H1 (cell line): ENCODE measurements around the gene DNAJC9. TPM values are rescaled to one million over a fixed set of nuclear protein-coding genes. Genes with fewer than 3 reads are reported as not detected.

Source experiments
- BCL11A ChIP-seq, 2 experiments: IDR thresholded peaks; one replicate each; pipeline ENCODE4 v1.6.1; 2011; ENCODE audit warnings: low read depth in 2 of 2, low read length in 2 of 2, mild to moderate bottlenecking in 2 of 2
- CBX8 ChIP-seq: fragments of 300-800, 300-1000 bp; sonication (generic); IDR thresholded peaks from 2 replicates; pipeline ENCODE4 v1.7.1; 2016; ENCODE audit warnings: low read depth, low read length, borderline replicate concordance
- CHD2 ChIP-seq: IDR thresholded peaks from 2 replicates; pipeline ENCODE4 v1.6.1; 2012; ENCODE audit warnings: low read length, improper control_type of control experiment
- EGR1 ChIP-seq: IDR thresholded peaks from 2 replicates; pipeline ENCODE4 v1.6.1; 2011; ENCODE audit warnings: low read depth, low read length, borderline replicate concordance
- NANOG ChIP-seq: IDR thresholded peaks from 2 replicates; pipeline ENCODE4 v1.6.1; 2011; ENCODE audit warnings: low read length, low read depth, mild to moderate bottlenecking, inconsistent platforms; ENCODE audit not compliant: insufficient read depth, poor library complexity, severe bottlenecking
- NRF1 ChIP-seq: IDR thresholded peaks from 2 replicates; pipeline ENCODE4 v1.6.1; 2011; ENCODE audit warnings: mild to moderate bottlenecking, low read depth, low read length, improper control_type of control experiment
- PHF8 ChIP-seq: fragments of 200-600 bp; sonication (generic); conservative IDR thresholded peaks from 2 replicates; pipeline ENCODE4 v1.7.1; 2012; ENCODE audit warnings: low read depth, mild to moderate bottlenecking, inconsistent platforms, low read length, moderate library complexity
- POU5F1 ChIP-seq: IDR thresholded peaks from 2 replicates; pipeline ENCODE4 v1.6.1; 2011; ENCODE audit warnings: low read depth, mild to moderate bottlenecking, low read length, moderate library complexity
- SP1 ChIP-seq: IDR thresholded peaks from 2 replicates; pipeline ENCODE4 v1.6.1; 2011; ENCODE audit warnings: low read depth, low read length
- TBP ChIP-seq: IDR thresholded peaks from 2 replicates; pipeline ENCODE4 v1.6.1; 2011; ENCODE audit warnings: low read depth, low read length, improper control_type of control experiment
- ZNF274 ChIP-seq: IDR thresholded peaks from 2 replicates; pipeline ENCODE4 v1.7.0; 2012; ENCODE audit warnings: low read length, borderline replicate concordance; ENCODE audit errors: extremely low read depth
- polyA plus RNA-seq, 7 experiments: library from polyadenylated mRNA; depleted of rRNA in 3 of 7; stranded (reverse) in 5 of 7; unstranded in 2 of 7; fragments of >200 nt in 5 of 7; fragments of 200-250 nt in 2 of 7; gene quantifications; 1 replicate in 5 of 7; 2 replicates in 1 of 7; 4 replicates in 1 of 7; pipeline versions ENCODE4 v1.2.1 to v1.2.3, GENCODE V29; 2011 to 2013; ENCODE audit warnings: missing spikeins in 2 of 7, mixed read lengths in 2 of 7
- total RNA-seq: library from RNA; stranded (reverse); fragmentation: NEBNext Ultra II Directional; extraction: Animal tissue kit (Norgen Biotek cat#: 25700); gene quantifications from 2 replicates; pipeline ENCODE4 v1.2.1, GENCODE V29; 2021
- TF ChIP-seq, protein P1 (sequence below): IDR thresholded peaks from 2 replicates; pipeline ENCODE4 v1.6.1; 2012; ENCODE audit warnings: low read length, inconsistent platforms
- TF ChIP-seq, protein P2 (sequence below), 3 experiments: IDR thresholded peaks; 1 replicate in 2 of 3; 2 replicates in 1 of 3; pipeline versions ENCODE4 v1.5.1 to v1.6.1; 2011; ENCODE audit warnings: low read length in 3 of 3, mild to moderate bottlenecking in 3 of 3, inconsistent platforms in 2 of 3, low read depth in 1 of 3, moderate library complexity in 1 of 3; ENCODE audit not compliant: insufficient read depth in 1 of 3; ENCODE audit errors: control extremely low read depth in 1 of 3
- TF ChIP-seq, protein P3 (sequence below): IDR thresholded peaks from 2 replicates; pipeline ENCODE4 v1.6.1; 2012; ENCODE audit warnings: inconsistent platforms

The DNAJC9 gene
- total and polyA plus RNA-seq, 2 of the 8 experiments (the other 6 are each of a cell fraction or from before 2014, with no cell fraction given): 26.0 to 32.2 TPM

DNA sequence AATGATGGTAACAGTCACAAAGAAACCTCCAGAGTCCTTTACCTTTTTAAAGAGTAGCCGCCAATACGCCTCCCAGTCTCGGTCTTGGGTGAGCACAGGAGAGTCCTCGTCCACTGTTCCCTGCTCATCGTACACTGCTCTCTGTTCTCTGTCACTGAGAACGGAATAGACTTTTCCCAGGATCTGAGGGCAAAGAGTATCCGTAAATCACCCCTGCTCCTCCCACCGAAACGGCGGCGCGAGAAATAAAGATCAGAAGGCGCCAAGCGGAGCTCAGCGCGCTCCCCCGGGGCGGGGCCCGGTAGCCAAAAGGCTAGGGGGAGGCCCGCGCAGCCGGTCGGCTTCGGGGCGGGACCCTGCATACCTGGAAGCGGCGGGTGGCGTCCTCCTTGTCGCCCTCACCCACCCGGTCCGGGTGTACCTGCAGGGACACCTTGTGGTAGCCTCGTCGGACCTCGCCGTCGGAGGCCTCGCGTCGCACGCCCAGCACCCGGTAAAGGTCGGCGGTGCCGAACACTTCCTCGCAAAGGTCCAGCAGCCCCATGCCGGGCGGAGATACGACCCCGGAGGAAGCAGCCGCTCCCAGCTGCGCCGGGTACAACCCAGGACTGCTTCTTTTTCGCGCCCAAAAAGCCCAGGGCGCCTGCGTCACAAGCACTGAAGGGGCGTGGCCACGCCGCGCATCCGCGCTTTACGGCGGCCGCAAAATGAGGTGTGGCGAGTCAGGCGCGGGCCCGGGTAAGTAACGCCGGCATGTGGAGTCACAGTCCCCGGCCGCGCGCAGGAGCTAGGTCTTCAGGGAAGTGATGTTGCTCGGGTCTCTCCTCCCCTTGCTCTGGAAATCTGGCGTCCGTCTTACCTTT lies at the start of gene DNAJC9 (continued):
- TF ChIP-seq PHF8 (peak; percentile 99), BCL11A (IDR thresholded peaks at IDR 0.05; ENCODE audit: low read depth in 2 of 2, low read length in 2 of 2) (no peak), CHD2 (no peak), CBX8 (no peak), TBP (peak; percentile 94), ZNF274 (no peak), SP1 (peak; percentile 11; the same call in 1 of the 2 replicates), EGR1 (no peak), POU5F1 (no peak), NANOG (no peak), NRF1 (peak; percentile 28; the same call in 1 of the 2 replicates)
- TF ChIP-seq, protein P1, sequence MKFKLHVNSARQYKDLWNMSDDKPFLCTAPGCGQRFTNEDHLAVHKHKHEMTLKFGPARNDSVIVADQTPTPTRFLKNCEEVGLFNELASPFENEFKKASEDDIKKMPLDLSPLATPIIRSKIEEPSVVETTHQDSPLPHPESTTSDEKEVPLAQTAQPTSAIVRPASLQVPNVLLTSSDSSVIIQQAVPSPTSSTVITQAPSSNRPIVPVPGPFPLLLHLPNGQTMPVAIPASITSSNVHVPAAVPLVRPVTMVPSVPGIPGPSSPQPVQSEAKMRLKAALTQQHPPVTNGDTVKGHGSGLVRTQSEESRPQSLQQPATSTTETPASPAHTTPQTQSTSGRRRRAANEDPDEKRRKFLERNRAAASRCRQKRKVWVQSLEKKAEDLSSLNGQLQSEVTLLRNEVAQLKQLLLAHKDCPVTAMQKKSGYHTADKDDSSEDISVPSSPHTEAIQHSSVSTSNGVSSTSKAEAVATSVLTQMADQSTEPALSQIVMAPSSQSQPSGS: no peak
- TF ChIP-seq, protein P2, sequence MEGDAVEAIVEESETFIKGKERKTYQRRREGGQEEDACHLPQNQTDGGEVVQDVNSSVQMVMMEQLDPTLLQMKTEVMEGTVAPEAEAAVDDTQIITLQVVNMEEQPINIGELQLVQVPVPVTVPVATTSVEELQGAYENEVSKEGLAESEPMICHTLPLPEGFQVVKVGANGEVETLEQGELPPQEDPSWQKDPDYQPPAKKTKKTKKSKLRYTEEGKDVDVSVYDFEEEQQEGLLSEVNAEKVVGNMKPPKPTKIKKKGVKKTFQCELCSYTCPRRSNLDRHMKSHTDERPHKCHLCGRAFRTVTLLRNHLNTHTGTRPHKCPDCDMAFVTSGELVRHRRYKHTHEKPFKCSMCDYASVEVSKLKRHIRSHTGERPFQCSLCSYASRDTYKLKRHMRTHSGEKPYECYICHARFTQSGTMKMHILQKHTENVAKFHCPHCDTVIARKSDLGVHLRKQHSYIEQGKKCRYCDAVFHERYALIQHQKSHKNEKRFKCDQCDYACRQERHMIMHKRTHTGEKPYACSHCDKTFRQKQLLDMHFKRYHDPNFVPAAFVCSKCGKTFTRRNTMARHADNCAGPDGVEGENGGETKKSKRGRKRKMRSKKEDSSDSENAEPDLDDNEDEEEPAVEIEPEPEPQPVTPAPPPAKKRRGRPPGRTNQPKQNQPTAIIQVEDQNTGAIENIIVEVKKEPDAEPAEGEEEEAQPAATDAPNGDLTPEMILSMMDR (IDR thresholded peaks at IDR 0.05; ENCODE audit: control extremely low read depth in 1 of 3, insufficient read depth in 1 of 3, low read depth in 1 of 3, low read length in 3 of 3): no peak
- TF ChIP-seq, protein P3, sequence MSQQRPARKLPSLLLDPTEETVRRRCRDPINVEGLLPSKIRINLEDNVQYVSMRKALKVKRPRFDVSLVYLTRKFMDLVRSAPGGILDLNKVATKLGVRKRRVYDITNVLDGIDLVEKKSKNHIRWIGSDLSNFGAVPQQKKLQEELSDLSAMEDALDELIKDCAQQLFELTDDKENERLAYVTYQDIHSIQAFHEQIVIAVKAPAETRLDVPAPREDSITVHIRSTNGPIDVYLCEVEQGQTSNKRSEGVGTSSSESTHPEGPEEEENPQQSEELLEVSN: peak; percentile 52
